Stomach (tissue), 9 donors: ENCODE data around the gene BORCS5. TPM values are rescaled to one million over a fixed set of nuclear protein-coding genes. Genes with fewer than 3 reads are reported as not detected.
A peak's percentile ranks its signal among the peaks of the same experiment; 100 is the strongest.

ENCODE experiments used
- DNase-seq, 2 donors: peaks; one replicate each; pipeline versions ENCODE4 v3.0.0 to v3.0.0-alpha.2; 2013 to 2019
- H3K27ac ChIP-seq, 5 donors: fragments of 200-600 bp in 4 of 5; sonication (generic) in 4 of 5; one replicate each; pipeline ENCODE4 v1.5.1; 2013 to 2019; ENCODE audit warnings: mild to moderate bottlenecking in 1 of 5, moderate library complexity in 1 of 5
- H3K27me3 ChIP-seq, 3 donors: fragments of 200-600 bp; sonication (generic); one replicate each; pipeline ENCODE4 v1.5.1; 2017 to 2019; ENCODE audit warnings: mixed run types in 1 of 3
- H3K36me3 ChIP-seq, 4 donors: fragments of 200-600 bp; sonication (generic); 1 replicate in 3 of 4; 2 replicates in 1 of 4; pipeline ENCODE4 v1.5.1; 2016 to 2019
- H3K4me1 ChIP-seq, 4 donors: fragments of 200-600 bp; sonication (generic); one replicate each; pipeline ENCODE4 v1.5.1; 2016 to 2019
- H3K4me3 ChIP-seq, 4 donors: fragments of 200-600 bp; sonication (generic) in 3 of 4; one replicate each; pipeline ENCODE4 v1.5.1; 2016 to 2019; ENCODE audit warnings: mild to moderate bottlenecking in 1 of 4
- H3K9me3 ChIP-seq, 4 donors: fragments of 200-600 bp; sonication (generic); one replicate each; pipeline ENCODE4 v1.5.1; 2016 to 2019
- EP300 ChIP-seq: sonication (generic); formaldehyde crosslinking; IDR thresholded peaks from one replicate; pipeline ENCODE4 v1.6.1; 2017; ENCODE audit warnings: antibody characterized with exemption
- POLR2A ChIP-seq, 4 donors: fragments of 450-650 bp; IDR thresholded peaks; one replicate each; pipeline ENCODE4 v1.6.1; 2016; ENCODE audit warnings: antibody characterized with exemption in 4 of 4, control low read depth in 2 of 4, mild to moderate bottlenecking in 1 of 4, moderate library complexity in 1 of 4
- POLR2AphosphoS5 ChIP-seq, 3 donors: sonication (generic); formaldehyde crosslinking; IDR thresholded peaks; one replicate each; pipeline ENCODE4 v1.6.1; 2016; ENCODE audit warnings: antibody characterized with exemption in 3 of 3
- WGBS, 5 donors: extraction: QIAGEN DNeasy Blood & Tissue Kit in 3 of 5; methylation state at CpG; one replicate each; pipeline versions ENCODE4 v1.1.5 to v1.1.7; 2013 to 2018; 5-methylcytosine and 5-hydroxymethylcytosine counted together
- intact Hi-C: fragments of 100-400 bp; cut with DNase I; formaldehyde crosslinking; loops from one replicate; pipeline ENCODE4 v1.15.1; 2023; ENCODE audit warnings: low total_unique reads
- polyA plus RNA-seq, 3 donors: library from polyadenylated mRNA; stranded (reverse); fragments of 200-250 nt; gene quantifications; one replicate each; pipeline ENCODE4 v1.2.3, GENCODE V29; 2013
- total RNA-seq, 5 donors: library from RNA; depleted of rRNA; stranded (reverse); fragments of >200 nt; gene quantifications; one replicate each; pipeline versions ENCODE4 v1.1.0 to v1.2.3, GENCODE V29; 2014 to 2016
- TF ChIP-seq, protein P1 (sequence below), 7 experiments: fragments of 450-650 bp in 4 of 7; fragments of 200-600 bp in 3 of 7; sonication (generic) in 3 of 7; IDR thresholded peaks; one replicate each; pipeline ENCODE4 v1.5.1; 2016 to 2019; ENCODE audit warnings: antibody characterized with exemption in 7 of 7, control low read depth in 2 of 7, mild to moderate bottlenecking in 1 of 7
- donor health status: healthy with polysubstance abuse.
- donor health status: Bipolar disorder and iron deficiency.
- donor health status: healthy.

BORCS5 gene
- total and polyA plus RNA-seq, 8 donors: 1.3 to 49.0 (median 7.5) TPM

DNA sequence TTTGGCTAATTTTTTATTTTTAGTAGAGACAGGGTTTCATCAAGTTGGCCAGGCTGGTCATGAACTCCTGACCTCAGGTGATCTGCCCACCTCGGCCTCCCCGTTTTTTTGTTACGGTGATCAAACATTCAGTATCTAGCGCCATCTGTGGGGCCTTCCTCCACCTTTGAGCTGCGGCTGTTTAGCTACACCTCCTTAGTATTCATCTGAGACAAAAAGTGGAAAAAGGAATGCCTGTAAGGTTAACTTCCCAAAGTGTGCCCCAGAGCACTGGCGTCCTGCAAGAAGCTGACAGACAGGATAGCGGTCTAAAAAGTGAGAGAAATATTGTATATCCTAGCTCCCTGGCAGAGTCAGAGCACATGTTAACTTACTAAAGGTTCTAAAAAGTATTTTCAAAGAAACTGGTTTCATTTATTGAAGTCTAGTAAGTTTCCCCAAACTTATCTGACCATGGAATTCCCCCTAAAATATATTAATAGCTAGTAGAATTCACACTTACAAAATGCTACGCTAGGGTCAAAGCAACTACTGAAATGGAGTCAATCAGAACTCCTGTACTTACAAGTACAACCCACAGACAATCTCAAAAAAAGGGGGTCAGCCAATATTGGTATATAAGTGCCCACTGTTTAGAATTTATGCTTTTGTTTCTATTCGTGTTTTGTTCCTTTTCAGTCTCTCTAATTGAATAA lies 146.7 kb downstream of the BORCS5 start:
- H3K36me3 ChIP-seq: peaks cover 0 to 12% (median 4%) of the 10 kb centered on the region in 4 donors
- no peak for DNase-seq
- H3K27ac ChIP-seq: no peak overlapping the region

DNA sequence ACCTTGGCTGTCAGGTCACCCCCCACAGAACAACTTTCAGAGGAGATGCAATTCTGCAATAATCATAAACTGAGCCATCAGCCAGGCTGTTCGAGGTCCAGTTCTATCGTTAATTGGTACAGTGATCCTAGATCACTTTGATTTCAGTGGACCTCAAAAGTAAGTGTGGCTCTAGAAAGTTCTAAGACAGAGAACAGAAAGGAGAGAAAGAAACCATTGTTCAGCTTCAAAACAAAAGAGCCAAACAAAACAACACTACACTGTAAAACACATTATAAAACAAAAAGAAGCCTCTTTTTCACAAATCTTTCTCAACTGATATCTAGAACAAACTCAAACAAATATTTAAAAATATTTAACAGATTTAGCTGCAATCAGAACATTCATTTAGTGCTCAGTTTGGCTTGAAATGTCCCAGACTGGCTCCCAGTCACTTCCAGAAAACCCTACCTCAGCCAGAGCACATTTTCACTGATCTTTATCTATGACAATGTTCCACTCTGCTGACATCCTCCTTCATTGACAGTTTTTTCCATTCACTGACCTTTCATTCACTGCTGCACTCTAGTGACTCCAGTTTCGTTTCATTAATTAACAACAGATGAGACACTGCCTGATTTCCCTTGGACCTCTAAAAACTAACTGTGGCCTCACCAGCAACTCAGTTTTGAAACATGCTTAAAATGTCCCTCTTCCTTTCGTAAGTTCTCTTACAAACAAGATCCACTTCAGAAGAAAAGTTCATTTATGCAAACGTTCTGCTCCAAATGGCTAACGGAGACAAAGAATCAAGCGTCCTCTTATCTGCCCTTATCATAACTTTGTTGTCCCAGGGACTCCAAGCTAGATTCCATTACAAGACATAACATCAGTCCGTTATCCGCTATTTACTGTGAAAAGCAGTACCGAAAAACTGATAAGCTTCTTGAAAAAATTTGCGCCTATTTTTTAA lies 148.9 kb downstream of the BORCS5 start:
- H3K36me3 ChIP-seq: no peaks in the 10 kb centered on the region
- H3K4me3 ChIP-seq: no peak overlapping the region
- peak in 1 of 2 donors; percentile 68 for DNase-seq
- TF ChIP-seq POLR2AphosphoS5 (IDR thresholded peaks at IDR 0.05): peak in 1 of 3 donors; percentile 54
- TF ChIP-seq, protein P1, sequence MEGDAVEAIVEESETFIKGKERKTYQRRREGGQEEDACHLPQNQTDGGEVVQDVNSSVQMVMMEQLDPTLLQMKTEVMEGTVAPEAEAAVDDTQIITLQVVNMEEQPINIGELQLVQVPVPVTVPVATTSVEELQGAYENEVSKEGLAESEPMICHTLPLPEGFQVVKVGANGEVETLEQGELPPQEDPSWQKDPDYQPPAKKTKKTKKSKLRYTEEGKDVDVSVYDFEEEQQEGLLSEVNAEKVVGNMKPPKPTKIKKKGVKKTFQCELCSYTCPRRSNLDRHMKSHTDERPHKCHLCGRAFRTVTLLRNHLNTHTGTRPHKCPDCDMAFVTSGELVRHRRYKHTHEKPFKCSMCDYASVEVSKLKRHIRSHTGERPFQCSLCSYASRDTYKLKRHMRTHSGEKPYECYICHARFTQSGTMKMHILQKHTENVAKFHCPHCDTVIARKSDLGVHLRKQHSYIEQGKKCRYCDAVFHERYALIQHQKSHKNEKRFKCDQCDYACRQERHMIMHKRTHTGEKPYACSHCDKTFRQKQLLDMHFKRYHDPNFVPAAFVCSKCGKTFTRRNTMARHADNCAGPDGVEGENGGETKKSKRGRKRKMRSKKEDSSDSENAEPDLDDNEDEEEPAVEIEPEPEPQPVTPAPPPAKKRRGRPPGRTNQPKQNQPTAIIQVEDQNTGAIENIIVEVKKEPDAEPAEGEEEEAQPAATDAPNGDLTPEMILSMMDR (IDR thresholded peaks at IDR 0.05): no peak
- intact Hi-C loops: no loop called here
- 27 to 39% (median 31%) methylated on average over 11 of the region's 11 CpGs for WGBS, 5 donors
- H3K27ac ChIP-seq: peak overlapping the region; percentile 20 to 75 (median 71)
- H3K4me1 ChIP-seq: peaks cover 19 to 78% (median 40%) of the 10 kb centered on the region in 4 donors
- H3K9me3 ChIP-seq: no peaks in the 10 kb centered on the region
- H3K27me3 ChIP-seq: no peaks in the 10 kb centered on the region

More for the DNA sequence above, 146.7 kb downstream of the BORCS5 start:
- TF ChIP-seq, protein P1 (IDR thresholded peaks at IDR 0.05): no peak
- TF ChIP-seq POLR2AphosphoS5 (IDR thresholded peaks at IDR 0.05): no peak
- TF ChIP-seq POLR2A (IDR thresholded peaks at IDR 0.05): no peak
- no peak for TF ChIP-seq EP300
- Histone ChIP-seq H3K4me3 (no peak overlapping the region), H3K4me1 (peaks cover 19 to 88% (median 45%) of the 10 kb centered on the region in 4 donors), H3K9me3 (no peaks in the 10 kb centered on the region), H3K27me3 (no peaks in the 10 kb centered on the region)
- WGBS, 5 donors: 74 to 87% (median 82%) methylated on average over 9 of the region's 9 CpGs
- intact Hi-C loops: no loop called here

DNA sequence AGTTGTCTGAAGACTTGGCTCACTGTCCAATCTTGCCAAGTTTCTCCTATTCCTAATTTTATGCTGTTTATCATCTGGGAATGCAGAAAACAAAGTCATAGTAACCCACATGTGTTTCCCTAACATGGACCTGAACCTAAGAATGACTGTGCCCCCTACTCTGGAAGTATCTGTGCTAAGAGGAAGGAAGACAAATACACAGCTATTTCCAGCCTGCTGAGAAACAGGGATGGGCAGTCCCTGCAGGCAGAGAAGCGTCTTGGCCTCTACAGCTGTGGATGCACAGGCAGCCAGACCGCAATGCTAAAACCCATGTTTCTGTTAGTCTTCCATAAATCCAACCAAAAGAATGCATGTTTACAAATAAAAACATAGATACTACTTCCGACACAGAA lies 149.6 kb downstream of the BORCS5 start:
- peak overlapping the region in 4 of 5 donors; percentile 42 to 75 (median 72) for H3K27ac ChIP-seq
- no peaks in the 10 kb centered on the region for H3K27me3 ChIP-seq
- no peaks in the 10 kb centered on the region for H3K9me3 ChIP-seq
- DNase-seq: peak in 1 of 2 donors; percentile 72
- H3K36me3 ChIP-seq: no peaks in the 10 kb centered on the region
- H3K4me1 ChIP-seq: peaks cover 13 to 72% (median 37%) of the 10 kb centered on the region in 4 donors
- H3K4me3 ChIP-seq: no peak overlapping the region
- intact Hi-C loops: no loop called here
- 64 to 74% (median 69%) methylated on average over 3 of the region's 3 CpGs for WGBS, 5 donors
- TF ChIP-seq EP300 (no peak), POLR2AphosphoS5 (IDR thresholded peaks at IDR 0.05) (no peak), POLR2A (IDR thresholded peaks at IDR 0.05) (no peak)
- TF ChIP-seq, protein P1 (IDR thresholded peaks at IDR 0.05): no peak

DNA sequence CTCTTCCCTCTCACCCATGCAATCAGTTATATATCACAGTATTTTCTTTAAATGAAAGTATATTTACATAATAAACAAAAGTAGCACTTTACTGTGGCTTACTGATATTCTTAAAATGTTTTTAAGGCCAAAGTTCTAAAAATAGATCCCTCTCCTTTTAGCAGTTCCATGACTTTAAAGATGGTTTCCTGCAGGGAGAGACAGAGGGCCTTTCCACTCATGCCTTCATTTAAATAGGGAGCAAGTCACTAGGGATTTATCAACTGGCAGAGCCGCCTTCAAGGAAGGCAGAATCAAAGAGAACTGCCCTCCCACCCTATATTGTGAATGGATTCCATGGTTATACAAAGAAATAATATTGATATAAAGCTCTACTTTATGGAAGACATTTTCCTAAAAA lies 150.2 kb downstream of the BORCS5 start:
- TF ChIP-seq POLR2A (IDR thresholded peaks at IDR 0.05) (no peak), POLR2AphosphoS5 (IDR thresholded peaks at IDR 0.05) (no peak), EP300 (no peak)
- TF ChIP-seq, protein P1 (IDR thresholded peaks at IDR 0.05): no peak
- Histone ChIP-seq H3K27ac (peak overlapping the region in 3 of 5 donors; percentile 71 to 75 (median 72)), H3K9me3 (no peaks in the 10 kb centered on the region), H3K4me3 (no peak overlapping the region), H3K27me3 (no peaks in the 10 kb centered on the region), H3K36me3 (no peaks in the 10 kb centered on the region), H3K4me1 (peaks cover 9 to 68% (median 34%) of the 10 kb centered on the region in 4 donors)
- WGBS, 5 donors: 64 to 82% (median 75%) methylated on average over 1 of the region's 1 CpG
- peak in 1 of 2 donors; percentile 24 for DNase-seq
- intact Hi-C loops: no loop called here
